HG03108 (cell line): ENCODE measurements around the gene MYOM1.

Experiments
- ATAC-seq: cut with Tn5 transposase; IDR thresholded peaks from one replicate; pipeline ENCODE4 v1.9.1; 2021; ENCODE audit warnings: moderate library complexity; ENCODE audit not compliant: unreplicated experiment

MYOM1 gene

DNA sequence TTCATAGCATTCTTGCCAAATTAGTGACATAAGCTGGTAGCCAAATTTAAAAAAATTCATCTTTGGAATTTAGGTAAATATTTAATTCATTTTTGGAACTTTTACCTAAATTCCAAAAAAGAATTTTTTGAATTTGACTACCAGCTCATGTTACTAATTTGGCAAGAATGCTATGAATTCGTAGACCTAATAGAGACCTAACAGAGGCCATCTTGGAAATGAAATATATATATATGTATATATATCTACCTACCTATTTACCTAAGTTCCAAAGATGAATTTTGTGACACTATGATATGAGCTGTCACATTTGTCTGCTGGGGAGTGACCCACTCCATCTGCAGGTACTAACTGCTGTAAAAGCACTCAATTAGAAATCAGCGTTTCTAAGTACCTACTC is 65.6 kb downstream of the MYOM1 start:
- ATAC-seq = no peak

DNA sequence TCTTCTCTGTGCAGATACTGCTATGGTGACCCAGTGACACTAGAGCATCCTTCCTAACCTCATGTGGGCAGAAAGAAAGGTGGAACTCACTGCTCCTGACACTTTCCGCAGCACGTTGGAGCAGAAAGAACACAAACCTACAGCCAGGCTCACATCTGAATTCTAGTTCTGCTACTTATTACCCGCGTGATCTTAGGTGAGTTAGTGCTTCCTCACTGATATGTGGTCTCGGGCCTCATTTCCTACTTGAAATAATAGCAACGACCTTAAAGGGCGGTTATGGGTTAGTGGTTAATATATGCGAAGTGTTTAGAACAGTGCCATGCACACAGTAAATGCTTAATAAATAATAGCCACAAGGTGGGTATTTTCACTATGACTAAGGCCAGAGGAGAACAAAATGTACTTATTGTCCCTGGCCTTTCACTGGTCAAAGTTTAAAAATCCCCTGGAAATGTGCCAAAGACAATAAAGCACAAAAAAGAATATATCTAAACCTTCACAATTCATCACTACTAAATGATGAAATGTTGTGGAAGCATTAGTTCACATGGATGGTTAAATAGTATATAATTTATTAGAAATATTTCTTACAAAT is 66.6 kb downstream of the MYOM1 start:
- ATAC-seq = peak; percentile 84

DNA sequence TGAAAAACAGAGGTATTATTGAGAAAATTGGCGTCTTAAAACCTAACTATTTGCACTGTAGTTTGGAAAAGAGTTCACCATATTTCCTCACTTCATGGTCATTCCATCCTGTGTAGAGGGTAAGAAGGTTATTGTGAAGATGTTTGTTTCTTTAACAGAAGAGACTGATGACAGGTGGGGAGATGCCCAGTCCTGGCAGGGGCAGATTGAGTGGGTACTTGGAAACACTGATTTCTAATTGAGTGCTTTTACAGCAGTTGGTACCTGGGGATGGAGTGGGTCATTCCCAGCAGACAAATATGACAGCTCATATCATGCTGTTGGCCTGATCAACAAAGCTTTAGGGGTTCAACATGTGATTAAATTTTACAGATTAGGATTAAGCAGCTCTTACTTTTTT is 67.5 kb downstream of the MYOM1 start:
- ATAC-seq = no peak

DNA sequence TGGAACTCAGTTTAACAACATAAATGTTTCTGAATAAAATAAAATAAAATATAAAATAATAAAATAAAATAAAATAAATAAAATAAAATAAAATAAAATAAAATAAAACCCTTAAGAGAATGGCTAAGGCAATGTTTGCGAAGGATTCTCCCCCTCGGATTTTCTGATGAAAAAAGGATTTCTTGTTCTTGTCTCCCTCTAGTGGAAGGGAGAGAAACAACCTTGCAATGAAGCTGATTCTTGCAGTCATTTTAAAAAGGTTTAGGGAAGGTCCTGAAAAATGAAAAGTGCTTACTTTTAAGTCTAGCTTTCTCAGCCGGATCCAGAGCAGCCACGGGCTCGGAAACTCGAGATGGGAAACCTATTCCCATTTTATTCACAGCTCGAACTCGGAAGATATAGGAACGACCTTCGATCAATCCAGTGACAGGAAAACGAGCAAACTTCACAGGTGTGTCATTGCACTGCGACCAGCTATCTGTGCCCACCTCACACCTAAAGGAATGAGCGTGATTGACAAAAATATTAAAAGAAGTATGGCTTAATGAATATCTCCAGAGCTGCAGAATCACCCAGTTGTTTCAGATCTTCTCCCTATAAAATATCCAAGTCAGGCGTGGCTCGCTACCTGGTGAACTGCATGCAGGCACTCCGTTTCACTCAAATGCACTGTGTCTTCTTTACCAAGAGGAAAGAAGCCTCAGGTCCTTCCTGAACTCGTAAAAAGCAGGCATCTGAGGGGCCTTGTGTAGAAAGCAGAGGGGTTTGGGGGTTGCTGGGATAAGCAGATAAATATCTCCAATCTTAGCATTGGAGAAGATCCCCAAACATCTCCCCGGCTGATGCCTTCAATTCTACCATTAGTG is 68.1 kb downstream of the MYOM1 start:
- no peak for ATAC-seq

DNA sequence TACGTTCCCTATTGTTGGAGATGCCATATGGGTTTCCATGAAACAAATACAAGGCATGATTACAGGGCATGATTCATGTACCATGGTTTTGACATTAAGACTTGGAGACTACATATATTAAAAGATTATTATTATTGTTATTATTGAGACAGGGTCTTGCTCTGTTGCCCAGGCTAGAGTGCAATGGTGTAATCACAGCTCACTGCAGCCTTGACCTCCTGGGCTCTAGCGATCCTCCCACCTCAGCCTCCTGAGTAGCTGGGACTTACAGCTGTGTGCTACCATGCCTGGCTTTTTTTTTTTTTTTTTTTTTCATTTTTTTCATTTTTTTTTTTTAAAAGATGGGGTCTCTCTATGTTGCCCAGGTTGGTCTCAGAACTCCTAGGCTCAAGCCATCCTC is 69.1 kb downstream of the MYOM1 start:
- no peak for ATAC-seq

DNA sequence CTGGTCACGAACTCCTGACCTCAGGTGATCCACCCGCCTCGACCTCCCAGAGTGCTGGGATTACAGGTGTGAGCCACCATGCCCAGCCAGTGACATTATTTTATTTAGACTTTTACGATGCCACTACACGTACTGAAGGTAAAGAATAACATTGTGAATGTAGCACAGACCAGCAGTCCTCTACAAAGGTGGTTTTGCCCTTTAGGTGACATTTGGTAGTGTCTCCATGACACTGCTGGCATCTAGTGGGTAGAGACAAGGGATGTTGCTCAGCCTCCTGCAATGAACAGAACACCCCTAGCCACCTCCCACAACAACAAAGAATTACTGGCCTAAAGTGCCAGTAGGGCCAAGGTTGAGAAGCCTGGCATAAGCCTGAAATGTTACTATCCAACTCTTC is 69.5 kb downstream of the MYOM1 start:
- ATAC-seq = no peak

DNA sequence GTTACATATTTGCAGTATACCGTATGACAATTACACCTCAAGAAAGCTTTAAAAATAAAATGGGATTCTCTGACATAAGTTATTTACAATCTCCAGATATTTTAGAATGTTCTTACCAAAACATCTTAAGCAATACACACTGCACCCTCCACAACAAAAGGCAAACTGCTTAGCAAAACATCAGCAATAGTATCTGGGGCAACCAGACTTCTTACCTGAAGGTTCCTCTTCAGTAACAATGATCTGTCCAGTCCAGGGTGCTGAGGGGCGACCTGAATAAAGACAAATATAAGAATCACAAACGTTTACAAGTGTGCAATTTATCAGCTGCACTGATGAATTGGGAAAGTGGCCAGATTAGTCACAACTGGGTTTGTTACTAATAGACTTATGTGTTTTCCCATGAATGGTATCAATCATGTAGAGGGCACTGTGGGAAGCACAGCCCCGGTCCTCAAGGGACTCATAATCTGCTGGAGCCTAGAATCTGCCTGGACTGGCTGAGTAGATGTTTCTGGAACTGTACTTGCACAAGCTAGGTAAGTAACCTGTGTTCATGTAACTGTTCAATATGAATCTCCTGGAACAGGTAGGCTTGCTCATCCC is 70.7 kb downstream of the MYOM1 start:
- no peak for ATAC-seq

DNA sequence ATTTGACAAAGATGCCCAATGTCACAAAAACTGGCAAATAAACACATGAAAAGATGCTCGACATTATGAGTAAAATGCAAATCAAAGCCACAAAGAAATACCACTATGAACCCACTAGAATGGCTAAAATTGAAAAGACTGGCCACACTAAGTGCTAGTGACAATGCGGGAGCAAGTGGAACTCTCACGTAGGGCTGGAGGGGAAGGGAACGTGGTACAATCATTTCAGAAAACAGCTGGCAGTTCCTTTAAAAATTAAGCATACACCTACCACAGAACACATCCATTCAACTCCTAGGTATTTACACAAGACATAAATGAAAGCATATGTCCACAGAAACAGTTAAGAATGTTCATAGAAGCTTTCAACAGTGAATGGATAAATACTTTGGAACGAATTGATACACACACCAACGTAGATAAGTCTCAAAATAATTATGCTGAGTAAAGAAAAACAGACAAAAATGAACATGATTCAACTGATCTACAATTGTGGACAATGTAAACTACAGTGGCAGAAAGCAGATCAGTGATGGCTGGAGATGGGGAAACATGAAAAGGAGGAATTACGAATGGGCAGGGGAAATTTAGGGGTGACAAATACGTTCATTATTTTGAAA is 71.7 kb downstream of the MYOM1 start:
- no peak for ATAC-seq

DNA sequence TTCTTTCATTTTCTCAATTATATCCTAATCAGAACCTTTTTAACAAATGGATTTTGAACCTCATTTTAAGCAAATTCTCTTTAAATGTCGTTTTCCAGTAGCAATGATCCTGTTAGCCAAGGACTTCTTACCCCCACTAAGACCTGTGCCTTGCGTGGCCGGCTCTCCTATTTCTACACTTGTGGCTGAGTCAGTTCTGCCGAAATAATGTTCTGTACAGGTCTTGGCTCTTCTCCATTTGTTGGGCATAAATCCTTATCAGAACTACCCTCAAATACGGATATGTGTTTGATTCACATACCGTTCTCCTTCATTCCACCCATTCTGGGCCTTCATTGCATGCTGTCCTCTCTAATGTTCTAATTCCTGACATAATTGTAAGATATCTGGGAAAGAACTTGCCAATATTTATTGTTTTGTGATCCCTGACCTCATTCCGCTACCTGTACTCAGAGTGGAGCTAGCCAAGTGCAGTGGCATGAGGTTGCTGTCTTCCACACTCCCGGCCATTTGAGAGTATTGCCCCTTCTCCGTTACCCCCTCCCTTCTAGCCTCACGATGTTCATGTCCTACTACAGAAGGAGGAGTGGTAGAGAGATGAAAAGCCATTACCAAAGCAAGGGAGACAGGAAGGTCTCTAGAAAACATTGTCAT is 78.7 kb downstream of the MYOM1 start:
- ATAC-seq = no peak

DNA sequence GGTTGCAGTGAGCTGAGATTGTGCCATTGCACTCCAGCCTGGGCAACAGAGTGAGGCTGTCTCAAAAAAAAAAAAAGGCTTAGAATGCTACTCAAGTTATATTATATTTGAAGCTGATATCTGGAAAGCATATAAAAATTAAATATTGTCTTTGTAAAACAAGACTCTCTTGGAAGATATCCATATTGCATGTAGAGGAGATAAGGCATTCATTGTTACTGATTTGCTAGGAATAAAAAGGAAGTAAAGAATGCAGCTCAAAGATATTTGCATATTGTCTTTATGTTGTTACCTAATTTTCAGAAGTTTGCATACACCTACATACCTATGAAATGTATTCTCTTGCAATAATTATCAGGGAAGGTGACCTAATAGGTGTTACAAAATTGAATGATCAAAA is 79.4 kb downstream of the MYOM1 start:
- ATAC-seq = no peak

DNA sequence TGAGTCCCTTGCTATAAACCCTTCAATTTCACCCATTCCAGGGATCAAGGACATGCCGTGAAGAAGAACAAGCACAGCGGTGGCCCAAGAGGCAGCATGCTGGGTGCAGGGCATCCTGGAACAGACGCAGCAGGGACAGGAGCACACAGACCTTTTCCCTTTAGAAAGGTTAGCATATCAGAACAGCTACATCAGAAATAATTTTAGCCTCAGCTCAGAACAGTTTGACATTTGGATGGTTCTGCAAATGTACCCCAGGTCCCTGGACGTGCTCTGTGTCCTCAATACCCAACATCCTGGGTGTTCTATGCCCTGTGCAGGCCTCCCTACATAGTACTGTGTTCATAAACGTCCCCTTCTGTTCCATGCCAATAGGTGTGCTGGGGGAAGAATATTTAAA is 80.4 kb downstream of the MYOM1 start:
- no peak for ATAC-seq

DNA sequence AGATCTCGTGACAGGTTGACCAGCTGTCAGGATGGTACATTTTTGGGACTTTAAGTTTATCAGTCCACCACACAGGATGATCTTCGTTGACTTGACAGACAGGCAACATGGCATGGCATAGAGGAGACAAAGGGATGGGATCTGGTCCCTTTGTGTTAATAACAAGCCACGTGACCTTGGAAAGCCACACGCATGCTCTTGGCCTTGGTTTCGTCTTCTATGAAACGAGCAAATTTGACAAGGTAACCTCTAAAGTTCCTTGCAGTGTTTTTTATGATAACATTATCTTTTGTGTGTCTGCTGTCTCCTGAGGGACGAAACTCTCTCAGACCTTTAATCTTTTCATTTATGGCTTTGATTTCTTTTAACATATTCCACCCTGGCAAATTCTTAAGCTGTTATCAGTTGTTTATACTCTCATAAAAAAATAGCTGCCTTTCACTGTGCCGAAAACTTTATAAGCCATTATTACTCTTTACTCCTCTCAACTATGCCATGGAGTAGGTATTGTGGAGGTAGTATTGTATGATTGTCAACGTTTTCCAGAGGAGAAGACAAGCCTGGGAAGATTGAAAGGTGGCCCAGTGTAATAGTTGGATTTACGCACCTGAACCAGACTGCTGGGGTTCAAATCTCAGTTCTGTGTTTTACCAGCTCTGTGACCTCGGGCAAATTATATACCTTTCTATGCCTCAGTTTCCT is 81.3 kb downstream of the MYOM1 start:
- ATAC-seq = no peak

DNA sequence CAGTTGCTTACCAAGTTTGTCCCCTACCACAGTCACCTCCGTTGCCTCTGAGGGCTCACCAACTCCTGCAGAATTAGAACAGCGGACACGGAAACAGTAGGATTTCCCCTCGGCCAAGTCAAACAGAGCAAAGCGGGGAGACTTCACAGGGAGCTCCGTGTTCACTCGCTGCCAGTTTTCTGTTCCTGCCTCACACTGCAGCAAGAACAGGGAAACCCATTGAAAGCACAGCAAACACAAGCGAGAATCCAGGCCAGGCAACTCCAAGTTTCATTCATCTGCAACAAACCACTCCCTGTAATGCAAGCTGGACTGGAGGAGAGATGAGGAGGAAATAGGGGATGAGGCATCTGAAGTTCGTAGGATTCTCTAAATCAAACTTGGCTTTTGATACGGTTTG is 84.2 kb downstream of the MYOM1 start:
- ATAC-seq = no peak

DNA sequence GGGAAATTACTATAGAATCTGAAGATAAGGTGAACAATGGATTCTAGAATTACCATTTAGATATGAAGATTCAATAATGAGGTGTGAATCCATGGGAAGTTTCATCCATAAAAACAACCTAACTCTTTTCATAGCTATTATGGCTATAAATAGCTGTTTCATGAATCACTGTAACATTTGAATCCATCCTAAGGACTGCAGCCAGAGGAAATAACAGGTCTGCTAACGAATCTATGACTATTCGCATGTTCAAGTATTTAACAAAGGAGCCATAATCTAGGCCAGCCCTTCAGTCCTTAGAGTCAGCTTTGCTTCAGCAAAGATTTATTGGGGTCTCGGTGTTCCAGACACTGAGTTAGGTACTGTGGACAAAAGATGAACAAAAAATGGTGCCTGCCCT is 87.1 kb downstream of the MYOM1 start:
- no peak for ATAC-seq

DNA sequence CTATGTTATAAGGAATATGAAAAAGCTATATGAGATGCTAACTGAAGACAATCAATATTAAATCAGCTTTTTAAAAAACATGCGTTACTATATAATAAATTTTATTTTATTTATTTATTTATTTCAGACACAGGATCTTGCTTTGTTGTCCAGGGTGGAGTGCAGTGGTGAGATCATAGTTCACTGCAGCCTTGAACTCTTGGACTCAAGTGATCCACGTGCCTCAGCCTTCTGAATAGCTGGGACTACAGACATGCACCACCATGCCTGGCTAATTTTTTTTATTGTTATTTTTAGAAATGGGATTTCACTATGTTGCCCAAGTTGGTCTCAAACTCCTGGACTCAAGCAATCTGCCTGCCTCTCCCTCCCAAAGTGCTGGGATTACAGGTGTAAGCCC is 89.4 kb downstream of the MYOM1 start:
- ATAC-seq = no peak

DNA sequence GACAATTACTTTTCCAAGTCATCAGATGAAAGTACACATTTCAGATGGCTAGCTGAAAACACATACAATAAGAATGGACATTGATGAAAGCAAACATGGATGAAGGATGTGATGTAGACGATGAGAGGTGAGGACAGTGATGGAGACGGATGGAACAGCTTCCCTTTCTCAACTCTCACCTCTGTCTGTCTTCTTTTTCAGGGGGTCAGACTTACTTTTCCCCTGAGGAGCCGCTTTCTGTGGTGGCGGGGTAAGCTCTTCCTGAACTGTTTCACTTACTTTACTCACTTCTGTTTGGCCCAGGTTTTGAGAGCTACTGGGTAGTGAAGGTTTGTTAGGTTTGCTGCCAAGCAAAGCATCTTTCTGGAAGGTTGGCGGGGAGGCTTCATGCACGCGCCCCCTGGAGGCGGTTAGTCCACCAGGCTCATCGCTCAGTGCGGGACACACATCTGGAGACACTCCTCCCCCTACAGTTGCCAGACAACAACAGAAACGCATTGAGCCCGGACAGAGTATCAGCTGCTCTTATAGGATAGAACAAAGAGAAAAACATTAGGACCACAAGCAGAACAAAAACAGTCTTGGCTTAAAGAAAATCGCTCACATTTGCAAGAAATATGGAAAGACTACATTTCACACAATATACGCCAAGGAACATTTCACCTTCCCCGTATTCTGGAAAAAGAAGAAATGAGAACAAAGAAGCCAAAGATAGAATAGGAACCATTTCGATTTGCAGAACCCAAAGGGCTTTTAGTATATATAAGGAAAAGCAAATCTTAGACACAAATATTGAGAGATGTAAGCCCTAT is 90.5 kb downstream of the MYOM1 start:
- peak; percentile 93 for ATAC-seq

DNA sequence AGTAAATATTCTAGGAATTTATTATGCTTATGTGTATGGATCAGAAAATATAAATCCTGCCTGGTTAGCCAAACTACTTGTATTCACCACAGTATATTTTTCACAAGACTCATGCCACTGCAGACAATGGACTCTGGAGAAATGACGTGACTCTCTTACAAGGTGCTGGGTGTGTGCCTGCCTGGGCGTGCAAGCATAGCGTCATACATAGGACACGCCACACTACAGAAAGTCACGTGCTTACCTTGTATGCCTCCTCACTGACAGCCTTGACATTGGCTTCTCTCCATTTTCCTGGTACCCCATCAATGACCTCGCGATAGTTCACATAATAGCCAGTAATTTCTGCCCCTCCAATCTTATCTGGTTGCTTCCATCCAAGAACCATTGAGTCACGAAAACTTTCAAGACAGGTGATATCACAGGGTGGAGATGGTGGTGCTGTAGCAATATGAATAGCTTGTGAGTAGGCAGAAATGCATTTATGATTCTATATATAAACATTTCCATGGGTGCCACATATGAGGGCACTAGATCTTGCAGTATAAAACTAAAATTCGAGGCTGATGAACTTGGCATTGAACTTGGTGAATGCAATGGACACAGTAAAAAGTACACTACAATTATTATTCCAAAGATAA is 93.2 kb downstream of the MYOM1 start:
- ATAC-seq = no peak

DNA sequence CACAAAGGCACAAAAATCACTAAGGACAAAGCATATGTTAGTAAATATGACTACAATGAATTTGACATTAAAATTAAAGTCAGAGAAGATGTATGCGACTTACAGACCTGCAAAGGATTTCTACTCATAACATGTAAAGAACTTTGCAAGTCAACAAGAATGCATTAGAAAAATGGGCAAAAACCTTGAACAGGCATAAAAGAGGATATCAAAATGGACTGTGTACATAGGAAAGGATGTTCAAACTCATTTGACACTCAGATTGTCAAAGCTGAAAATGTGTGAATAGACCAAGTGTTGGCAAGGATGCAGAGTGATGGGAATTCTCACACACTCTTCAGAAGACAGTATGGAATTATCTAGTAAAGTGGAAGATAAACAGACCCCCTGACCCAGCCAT is 94.9 kb downstream of the MYOM1 start:
- no peak for ATAC-seq

DNA sequence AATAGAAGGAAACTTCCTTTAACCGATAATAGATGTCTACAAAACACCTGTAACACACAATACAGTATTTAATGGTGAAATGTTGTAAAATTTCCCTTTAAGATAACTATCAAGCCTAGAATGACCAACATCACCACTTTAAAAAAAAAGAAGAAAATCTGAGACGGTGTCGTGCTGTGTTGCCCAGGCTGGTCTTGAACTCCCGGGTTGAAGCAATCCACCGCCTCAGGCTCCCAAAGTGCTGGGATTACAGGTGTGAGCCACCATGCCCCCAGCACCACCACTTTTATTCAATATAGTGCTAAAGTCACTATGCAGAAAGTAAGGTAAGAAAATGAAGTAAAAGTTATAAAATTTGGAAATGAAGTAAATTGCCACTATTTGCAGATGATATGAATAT is 96.9 kb downstream of the MYOM1 start:
- no peak for ATAC-seq
